Calu3 (cell line): ENCODE results near the gene RBM33. TPM values are rescaled to one million over a fixed set of nuclear protein-coding genes. Genes with fewer than 3 reads are reported as not detected.

Experiments used
- BruUV-seq: library from RNA; stranded (reverse); fragments of 400-500 nt; replicated peaks from 2 replicates; lab custom pipeline; 2021; lab: Mats Ljungman, UMichigan
- CTCF ChIA-PET: fragments of 300-600 bp; sonication (Branson Sonifier 250); formaldehyde crosslinking; loops from one replicate; lab custom pipeline; 2022; ENCODE audit warnings: antibody characterized with exemption; lab: Charles Lee
- DNase-seq: peaks from one replicate; pipeline ENCODE4 v3.0.0; 2022
- H3K27ac Mint-ChIP-seq: one replicate; pipeline ENCODE4 v1.8.0; 2022; ENCODE audit warnings: mixed read lengths; ENCODE audit not compliant: unreplicated experiment
- H3K27me3 Mint-ChIP-seq: one replicate; pipeline ENCODE4 v1.8.0; 2022; ENCODE audit warnings: mixed read lengths; ENCODE audit not compliant: unreplicated experiment
- H3K36me3 Mint-ChIP-seq: one replicate; pipeline ENCODE4 v1.8.0; 2022; ENCODE audit warnings: mild to moderate bottlenecking, moderate library complexity, mixed read lengths; ENCODE audit not compliant: insufficient read depth, unreplicated experiment
- H3K4me1 Mint-ChIP-seq: one replicate; pipeline ENCODE4 v1.8.0; 2022; ENCODE audit warnings: mild to moderate bottlenecking, low read depth, mixed read lengths; ENCODE audit not compliant: unreplicated experiment
- H3K4me3 Mint-ChIP-seq: one replicate; pipeline ENCODE4 v1.8.0; 2022; ENCODE audit warnings: mild to moderate bottlenecking, low read depth, moderate library complexity, mixed read lengths; ENCODE audit not compliant: unreplicated experiment
- H3K9me3 Mint-ChIP-seq: one replicate; pipeline ENCODE4 v1.8.0; 2022; ENCODE audit warnings: low read depth, mixed read lengths; ENCODE audit not compliant: unreplicated experiment
- intact Hi-C: fragments of 100-400 bp; cut with micrococcal nuclease; formaldehyde crosslinking; loops from one replicate; pipeline ENCODE4 v1.10.0; 2022; ENCODE audit not compliant: unreplicated experiment
- total RNA-seq: library from RNA; stranded (reverse); gene quantifications from 2 replicates; pipeline ENCODE4 v1.2.3, GENCODE V29; 2022
- TF ChIP-seq, protein P1 (sequence below): fragments of 200-600 bp; IDR thresholded peaks from one replicate; pipeline ENCODE4 v1.8.0; 2022; ENCODE audit warnings: antibody characterized with exemption; ENCODE audit not compliant: unreplicated experiment

RBM33 gene
- total RNA-seq, 1 experiment from 2014 or later = 82.9 TPM

GRCh38 chr7:155797262-155798250, 153.1 kb downstream of the RBM33 start:
- H3K36me3 Mint-ChIP-seq = no peaks in the 10 kb centered on the region
- no TSS peak for BruUV-seq
- intact Hi-C loops = loop anchor here (1.0 to 10.0 kb wide), 4 partner anchors 587 to 1030 kb away; no protein-coding TSS in a partner anchor
- no peaks in the 10 kb centered on the region for H3K9me3 Mint-ChIP-seq
- H3K4me3 Mint-ChIP-seq = no peak overlapping the region
- H3K27ac Mint-ChIP-seq = no peak overlapping the region
- CTCF ChIA-PET = interaction anchor here (0.6 kb wide), 1 partner anchor 66 kb away, joined by 4 read pairs; no protein-coding TSS in a partner anchor
- TF ChIP-seq, protein P1, sequence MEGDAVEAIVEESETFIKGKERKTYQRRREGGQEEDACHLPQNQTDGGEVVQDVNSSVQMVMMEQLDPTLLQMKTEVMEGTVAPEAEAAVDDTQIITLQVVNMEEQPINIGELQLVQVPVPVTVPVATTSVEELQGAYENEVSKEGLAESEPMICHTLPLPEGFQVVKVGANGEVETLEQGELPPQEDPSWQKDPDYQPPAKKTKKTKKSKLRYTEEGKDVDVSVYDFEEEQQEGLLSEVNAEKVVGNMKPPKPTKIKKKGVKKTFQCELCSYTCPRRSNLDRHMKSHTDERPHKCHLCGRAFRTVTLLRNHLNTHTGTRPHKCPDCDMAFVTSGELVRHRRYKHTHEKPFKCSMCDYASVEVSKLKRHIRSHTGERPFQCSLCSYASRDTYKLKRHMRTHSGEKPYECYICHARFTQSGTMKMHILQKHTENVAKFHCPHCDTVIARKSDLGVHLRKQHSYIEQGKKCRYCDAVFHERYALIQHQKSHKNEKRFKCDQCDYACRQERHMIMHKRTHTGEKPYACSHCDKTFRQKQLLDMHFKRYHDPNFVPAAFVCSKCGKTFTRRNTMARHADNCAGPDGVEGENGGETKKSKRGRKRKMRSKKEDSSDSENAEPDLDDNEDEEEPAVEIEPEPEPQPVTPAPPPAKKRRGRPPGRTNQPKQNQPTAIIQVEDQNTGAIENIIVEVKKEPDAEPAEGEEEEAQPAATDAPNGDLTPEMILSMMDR = no peak
- no peaks in the 10 kb centered on the region for H3K4me1 Mint-ChIP-seq
- H3K27me3 Mint-ChIP-seq = no peaks in the 10 kb centered on the region
- DNase-seq = no peak

GRCh38 chr7:155798673-155799439, 154.4 kb downstream of the RBM33 start:
- no peaks in the 10 kb centered on the region for H3K9me3 Mint-ChIP-seq
- DNase-seq = no peak
- H3K27me3 Mint-ChIP-seq = no peaks in the 10 kb centered on the region
- BruUV-seq = no TSS peak
- H3K36me3 Mint-ChIP-seq = peaks cover 2% of the 10 kb centered on the region
- no peaks in the 10 kb centered on the region for H3K4me1 Mint-ChIP-seq
- intact Hi-C loops = loop anchor here (5.0 to 10.0 kb wide), 2 partner anchors 586 to 1028 kb away; no protein-coding TSS in a partner anchor
- CTCF ChIA-PET = no interaction called here
- TF ChIP-seq, protein P1 = no peak
- H3K4me3 Mint-ChIP-seq = no peak overlapping the region
- no peak overlapping the region for H3K27ac Mint-ChIP-seq

DNA sequence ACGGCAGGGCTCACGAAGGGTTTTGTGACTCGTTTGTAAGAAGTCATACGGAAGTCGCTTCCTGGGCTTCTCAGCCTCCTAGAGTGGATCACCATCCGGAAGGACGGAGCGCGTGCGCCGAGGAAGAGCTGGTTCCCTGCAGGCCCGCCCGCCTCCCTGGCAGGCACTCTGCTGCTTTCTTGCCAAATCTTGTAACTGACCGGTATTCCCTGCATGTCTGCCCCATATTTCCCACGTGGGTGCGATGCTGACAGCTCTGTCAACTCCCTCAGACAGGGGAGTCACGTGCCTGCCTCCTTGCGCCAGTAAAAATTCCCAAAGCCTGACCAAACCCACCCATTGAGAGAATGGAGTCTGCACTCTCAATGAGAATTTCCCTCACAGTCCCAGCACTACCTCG, 155.1 kb downstream of the RBM33 start:
- Mint-ChIP-seq H3K4me3 (no peak overlapping the region), H3K4me1 (no peaks in the 10 kb centered on the region), H3K9me3 (no peaks in the 10 kb centered on the region), H3K27me3 (no peaks in the 10 kb centered on the region), H3K27ac (no peak overlapping the region), H3K36me3 (peaks cover 4% of the 10 kb centered on the region)
- TF ChIP-seq, protein P1 = no peak
- intact Hi-C loops = loop anchor here (5.0 to 10.0 kb wide), 2 partner anchors 585 to 1028 kb away; no protein-coding TSS in a partner anchor
- no peak for DNase-seq
- CTCF ChIA-PET = no interaction called here
- no TSS peak for BruUV-seq

DNA sequence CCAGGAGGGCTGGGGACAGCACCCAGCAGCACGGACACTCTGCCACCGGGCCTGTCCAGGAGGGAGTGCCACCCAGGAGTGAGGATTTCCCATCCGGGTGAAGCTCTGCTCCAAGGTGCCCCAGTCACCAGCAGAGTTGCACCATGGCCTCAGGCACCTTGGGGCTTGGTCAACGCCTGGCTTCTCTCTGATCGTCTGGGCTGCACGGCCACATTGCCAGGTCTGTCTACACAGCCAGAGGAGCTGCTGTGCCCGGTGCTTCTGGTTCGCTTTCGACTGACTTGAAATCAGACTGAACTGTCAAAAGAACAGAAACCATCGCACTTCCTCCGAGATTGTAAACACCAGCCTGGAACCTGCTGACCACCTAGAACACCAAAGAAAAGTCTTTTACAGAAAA, 155.8 kb downstream of the RBM33 start:
- Mint-ChIP-seq H3K27me3 (no peaks in the 10 kb centered on the region), H3K4me1 (no peaks in the 10 kb centered on the region), H3K36me3 (peaks cover 4% of the 10 kb centered on the region), H3K4me3 (no peak overlapping the region), H3K9me3 (no peaks in the 10 kb centered on the region), H3K27ac (no peak overlapping the region)
- no peak for DNase-seq
- CTCF ChIA-PET = no interaction called here
- no TSS peak for BruUV-seq
- intact Hi-C loops = no loop called here
- TF ChIP-seq, protein P1 = no peak
